Activated CD4-positive, alpha-beta memory T cell treated with anti-CD3 and anti-CD28 coated beads for 36 hours (primary cell): Measurements from ENCODE around the gene TNNI2. TPM values are rescaled to one million over a fixed set of nuclear protein-coding genes. Genes with fewer than 3 reads are reported as not detected.

Source experiments
- CTCF ChIA-PET: fragments of 350-600 bp; sonication (Branson Sonifier 250); formaldehyde crosslinking; loops from one replicate; lab custom pipeline; 2021; ENCODE audit warnings: antibody characterized with exemption, inconsistent platforms; lab: Charles Lee
- POLR2A ChIA-PET: fragments of 350-600 bp; sonication (Branson Sonifier 250); formaldehyde crosslinking; loops from one replicate; lab custom pipeline; 2021; ENCODE audit warnings: antibody characterized with exemption; lab: Charles Lee
- DNase-seq: peaks from one replicate; pipeline ENCODE4 v3.0.0-alpha.2; 2020
- H3K27ac Mint-ChIP-seq: one replicate; pipeline ENCODE4 v1.8.0; 2021; ENCODE audit warnings: mixed read lengths
- H3K27me3 Mint-ChIP-seq: one replicate; pipeline ENCODE4 v1.8.0; 2021; ENCODE audit warnings: mixed read lengths
- H3K36me3 Mint-ChIP-seq: one replicate; pipeline ENCODE4 v1.8.0; 2021; ENCODE audit warnings: mixed read lengths
- H3K4me1 Mint-ChIP-seq: one replicate; pipeline ENCODE4 v1.8.0; 2021; ENCODE audit warnings: low read depth, mixed read lengths
- H3K4me3 Mint-ChIP-seq: one replicate; pipeline ENCODE4 v1.8.0; 2021; ENCODE audit warnings: mild to moderate bottlenecking, mixed read lengths
- H3K9me3 Mint-ChIP-seq: one replicate; pipeline ENCODE4 v1.8.0; 2021; ENCODE audit warnings: mixed read lengths
- intact Hi-C: fragments of 100-400 bp; cut with micrococcal nuclease; formaldehyde crosslinking; loops from one replicate; pipeline ENCODE4 v1.15.1; 2023
- total RNA-seq, 2 experiments: library from RNA; stranded (reverse); gene quantifications; one replicate each; pipeline ENCODE4 v1.2.3, GENCODE V29; 2021

The TNNI2 gene
- total RNA-seq, 2 experiments from 2014 or later = not detected

DNA sequence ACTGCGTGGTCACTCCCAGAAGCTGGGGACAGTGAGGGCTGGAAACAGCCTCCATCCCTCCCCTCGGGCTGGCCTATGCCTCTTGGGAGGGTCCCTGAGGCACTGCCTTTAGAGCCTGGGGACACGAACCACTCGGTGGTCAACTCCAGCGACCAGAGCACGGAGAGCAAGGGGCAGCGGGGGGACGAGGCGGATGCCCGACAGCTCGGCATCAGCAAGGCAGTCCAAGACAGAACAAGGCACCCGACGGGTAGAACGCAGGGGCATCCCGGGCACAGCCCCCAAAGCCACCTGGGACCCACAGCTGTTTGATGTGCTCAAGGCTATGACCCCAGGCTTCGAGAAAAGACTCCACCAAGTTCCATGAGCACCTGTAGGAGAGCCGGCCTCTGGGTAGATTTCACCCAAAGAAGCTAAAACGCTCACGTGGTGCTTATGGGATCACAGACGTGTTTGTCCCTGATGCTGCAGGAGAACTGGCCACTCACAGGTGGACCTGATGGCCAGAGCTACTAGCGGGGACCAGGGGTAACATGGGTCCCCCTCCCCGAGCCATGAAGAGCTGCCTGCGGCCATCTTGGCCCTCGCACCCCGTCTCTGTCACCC, 13.6 kb downstream of the TNNI2 start:
- peaks cover 66% of the 10 kb centered on the region for H3K4me1 Mint-ChIP-seq
- no peaks in the 10 kb centered on the region for H3K9me3 Mint-ChIP-seq
- peak overlapping the region; percentile 92 for H3K4me3 Mint-ChIP-seq
- H3K36me3 Mint-ChIP-seq = peaks cover 5% of the 10 kb centered on the region
- no peaks in the 10 kb centered on the region for H3K27me3 Mint-ChIP-seq
- intact Hi-C loops = loop anchor here (5.0 kb wide), 2 partner anchors 290 to 415 kb away; no protein-coding TSS in a partner anchor
- POLR2A ChIA-PET = interaction anchor here (0.8 to 0.9 kb wide), 2 partner anchors 37 to 225 kb away, joined by 4 read pairs; no protein-coding TSS in a partner anchor
- no peak for DNase-seq
- peak overlapping the region; percentile 97 for H3K27ac Mint-ChIP-seq
- CTCF ChIA-PET = interaction anchor here (0.6 to 6.1 kb wide), 10 partner anchors 19 to 299 kb away, joined by 3 to 32 read pairs (median 8); partner anchors contain the start of gene SYT8

GRCh38 chr11:1852877-1853276, 14.1 kb downstream of the TNNI2 start, which contains the start of gene LSP1:
Gene LSP1, plus strand, starts transcription at chr11:1853084. Its CDS starts 61 bp downstream, at chr11:1853145.
- intact Hi-C loops = loop anchor here (1.0 to 5.0 kb wide), 3 partner anchors 9 to 414 kb away; no protein-coding TSS in a partner anchor
- peaks cover 66% of the 10 kb centered on the region for H3K4me1 Mint-ChIP-seq
- peak; percentile 93 for DNase-seq

DNA sequence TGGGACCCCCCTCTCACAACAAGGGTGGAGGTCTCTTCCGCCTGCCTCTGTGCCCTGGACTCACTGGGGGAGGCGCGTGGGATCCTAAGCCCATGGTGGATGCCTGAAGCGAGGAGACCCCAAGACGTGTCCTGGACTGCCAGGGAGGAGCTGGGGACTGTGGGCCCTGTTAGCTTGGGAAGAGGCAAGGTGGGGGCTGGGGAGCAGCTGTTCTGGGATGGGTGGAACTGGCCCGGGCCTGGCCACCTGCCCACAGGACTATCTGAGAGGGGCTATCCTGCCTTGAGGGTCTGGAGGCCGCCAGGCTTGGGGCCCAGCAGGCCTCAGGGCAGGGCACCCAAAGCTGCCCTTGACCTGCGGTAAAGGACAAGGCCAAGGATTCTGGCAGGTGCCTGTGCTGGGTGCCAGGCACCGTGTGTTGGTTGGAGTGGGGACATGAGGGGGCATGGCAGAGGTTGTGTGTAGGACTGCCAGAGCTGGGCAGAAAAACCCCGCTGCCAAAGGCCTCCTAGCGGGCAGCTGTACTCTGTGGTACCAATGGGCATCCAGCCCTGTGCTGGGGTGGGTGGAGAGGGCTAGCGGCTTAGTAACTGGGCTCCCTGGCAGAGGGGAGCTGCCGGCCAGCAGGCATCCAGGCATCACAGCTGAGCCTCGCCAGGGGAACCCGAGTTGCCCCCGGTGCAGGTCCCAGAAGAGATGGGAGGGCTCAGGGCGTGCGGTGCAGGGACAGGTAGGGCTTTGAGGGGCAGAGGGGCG, 14.8 kb downstream of the TNNI2 start:
- peak; percentile 45 for DNase-seq
- POLR2A ChIA-PET = interaction anchor here (0.6 to 3.2 kb wide), 6 partner anchors 16 to 289 kb away, joined by 3 to 13 read pairs (median 4); no protein-coding TSS in a partner anchor
- CTCF ChIA-PET = interaction anchor here (0.9 to 6.1 kb wide), 10 partner anchors 17 to 298 kb away, joined by 3 to 32 read pairs (median 8); partner anchors contain the start of genes MRPL23 and SYT8
- peaks cover 5% of the 10 kb centered on the region for H3K36me3 Mint-ChIP-seq
- H3K9me3 Mint-ChIP-seq = no peaks in the 10 kb centered on the region
- no peaks in the 10 kb centered on the region for H3K27me3 Mint-ChIP-seq
- peak overlapping the region; percentile 92 for H3K4me3 Mint-ChIP-seq
- peaks cover 69% of the 10 kb centered on the region for H3K4me1 Mint-ChIP-seq
- intact Hi-C loops = loop anchor here (1.0 to 5.0 kb wide), 4 partner anchors 9 to 414 kb away; no protein-coding TSS in a partner anchor
- H3K27ac Mint-ChIP-seq = peak overlapping the region; percentile 97

More at GRCh38 chr11:1852877-1853276, 14.1 kb downstream of the TNNI2 start, which contains the start of gene LSP1:
- Mint-ChIP-seq H3K36me3 (peaks cover 5% of the 10 kb centered on the region), H3K9me3 (no peaks in the 10 kb centered on the region), H3K27ac (peak within 1 kb of the TSS; percentile 97), H3K4me3 (peak within 1 kb of the TSS; percentile 92), H3K27me3 (no peaks in the 10 kb centered on the region)
- CTCF ChIA-PET = interaction anchor here (0.6 to 6.1 kb wide), 10 partner anchors 20 to 299 kb away, joined by 3 to 32 read pairs (median 8); partner anchors contain the start of gene SYT8
- POLR2A ChIA-PET = interaction anchor here (0.6 to 1.3 kb wide), 4 partner anchors 29 to 95 kb away, joined by 3 to 5 read pairs (median 4); no protein-coding TSS in a partner anchor

DNA sequence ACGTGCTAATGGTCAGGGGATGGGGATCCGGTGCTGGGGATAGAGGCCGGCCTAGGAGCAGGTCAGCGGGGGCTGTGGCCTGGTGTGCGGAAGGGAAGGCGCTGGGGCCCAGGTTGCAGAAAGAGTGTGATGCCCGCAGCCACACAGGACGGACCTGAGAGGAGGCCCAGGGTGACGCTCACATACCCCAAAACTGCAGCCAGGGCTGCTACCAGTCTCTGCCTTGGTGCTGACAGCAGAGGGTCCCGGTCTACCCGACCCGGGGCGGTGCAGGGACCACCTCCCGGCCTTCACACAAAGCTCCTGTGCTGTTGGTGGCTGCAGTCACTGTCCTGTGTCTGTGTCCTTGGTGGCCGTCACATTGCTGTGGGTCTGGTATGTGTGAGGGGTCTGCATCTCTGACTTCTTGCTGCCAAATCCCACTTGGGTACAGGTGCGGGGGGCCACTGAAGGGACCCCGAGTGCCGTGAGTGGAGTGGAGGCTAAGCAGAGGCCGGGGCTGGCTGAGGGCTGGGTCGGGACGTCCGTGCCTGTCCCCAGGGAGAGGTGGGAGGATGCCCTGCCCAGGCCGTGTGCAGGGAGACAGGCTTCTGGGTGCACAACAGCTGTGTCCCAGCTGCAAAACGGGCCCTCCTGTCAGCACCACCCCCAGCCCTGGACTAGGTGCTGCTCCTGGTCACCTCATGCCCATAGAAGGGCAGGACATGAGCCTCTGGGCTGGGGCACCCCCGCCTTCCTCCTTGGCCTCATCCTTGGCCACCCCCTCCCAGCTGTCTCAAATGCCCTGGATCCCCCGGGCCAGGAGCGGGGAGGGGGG, 15.6 kb downstream of the TNNI2 start:
- peak overlapping the region; percentile 97 for H3K27ac Mint-ChIP-seq
- peaks cover 5% of the 10 kb centered on the region for H3K36me3 Mint-ChIP-seq
- no peaks in the 10 kb centered on the region for H3K9me3 Mint-ChIP-seq
- no peaks in the 10 kb centered on the region for H3K27me3 Mint-ChIP-seq
- H3K4me3 Mint-ChIP-seq = peak overlapping the region; percentile 92
- peaks cover 61% of the 10 kb centered on the region for H3K4me1 Mint-ChIP-seq
- ChIA-PET CTCF (interaction anchor here (0.7 to 6.1 kb wide), 10 partner anchors 18 to 296 kb away, joined by 3 to 32 read pairs (median 6); partner anchors contain the start of genes MRPL23 and SYT8), POLR2A (interaction anchor here (0.6 to 3.2 kb wide), 9 partner anchors 9 to 289 kb away, joined by 3 to 13 read pairs (median 3); no protein-coding TSS in a partner anchor)
- DNase-seq = peak; percentile 51
- intact Hi-C loops = loop anchor here (1.0 to 5.0 kb wide), 3 partner anchors 17 to 413 kb away; no protein-coding TSS in a partner anchor

- H3K4me1 Mint-ChIP-seq = peaks cover 52% of the 10 kb centered on the region
- DNase-seq = peak; percentile 80
- POLR2A ChIA-PET = interaction anchor here (0.6 to 3.2 kb wide), 6 partner anchors 10 to 288 kb away, joined by 3 to 13 read pairs (median 3); no protein-coding TSS in a partner anchor
Observed at GRCh38 chr11:1854949-1855885, 16.4 kb downstream of the TNNI2 start.

GRCh38 chr11:1855886-1856265, 17.1 kb downstream of the TNNI2 start:
- POLR2A ChIA-PET = interaction anchor here (1.3 to 3.2 kb wide), 3 partner anchors 10 to 26 kb away, joined by 3 to 13 read pairs (median 6); no protein-coding TSS in a partner anchor

More at GRCh38 chr11:1854949-1855885, 16.4 kb downstream of the TNNI2 start:
- Mint-ChIP-seq H3K27me3 (no peaks in the 10 kb centered on the region), H3K4me3 (peak overlapping the region; percentile 92), H3K36me3 (peaks cover 5% of the 10 kb centered on the region), H3K9me3 (no peaks in the 10 kb centered on the region), H3K27ac (peak overlapping the region; percentile 18)
- CTCF ChIA-PET = interaction anchor here (0.7 to 6.1 kb wide), 6 partner anchors 22 to 296 kb away, joined by 3 to 32 read pairs (median 8); partner anchors contain the start of genes MRPL23 and SYT8
- intact Hi-C loops = loop anchor here (1.0 to 5.0 kb wide), 4 partner anchors 16 to 412 kb away; no protein-coding TSS in a partner anchor

DNA sequence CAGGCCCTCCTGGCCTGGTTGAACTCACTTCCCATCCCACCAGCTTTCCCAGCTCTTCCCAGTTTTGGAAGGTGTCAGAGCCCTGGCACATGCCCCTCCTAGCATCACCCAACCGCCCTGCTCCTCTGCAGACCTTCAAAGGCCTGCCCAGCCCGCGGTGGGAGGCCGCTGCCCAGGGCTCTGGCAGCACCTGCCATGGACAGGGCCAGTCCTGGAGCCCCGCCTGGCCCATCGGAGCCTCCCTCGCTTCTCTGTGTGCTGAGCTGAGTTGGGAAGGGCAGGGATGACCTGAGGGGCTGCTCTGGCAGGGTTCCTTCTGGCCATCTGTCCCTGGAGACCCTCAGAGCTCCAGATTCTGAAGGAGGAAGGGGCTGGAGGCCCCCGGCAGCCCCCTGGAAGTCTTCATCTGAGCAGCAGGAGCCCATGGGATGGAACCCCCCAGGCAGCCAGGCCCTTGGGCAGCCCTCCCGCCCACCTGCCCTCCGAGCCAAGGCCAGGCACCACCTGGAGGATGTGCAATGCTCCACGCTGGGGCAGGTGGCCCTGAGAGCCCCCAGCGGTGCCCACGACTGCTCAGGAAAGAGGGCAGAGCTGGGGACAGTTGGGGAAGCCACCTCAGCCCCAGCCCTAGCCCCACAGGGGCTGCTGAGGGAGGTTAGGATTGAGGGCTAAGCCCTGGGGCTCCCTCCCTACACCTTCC, 17.7 kb downstream of the TNNI2 start:
- Mint-ChIP-seq H3K27me3 (no peaks in the 10 kb centered on the region), H3K4me1 (peaks cover 40% of the 10 kb centered on the region), H3K4me3 (no peak overlapping the region), H3K36me3 (peaks cover 5% of the 10 kb centered on the region), H3K27ac (peak overlapping the region; percentile 49), H3K9me3 (no peaks in the 10 kb centered on the region)
- intact Hi-C loops = no loop called here
- CTCF ChIA-PET = interaction anchor here (0.8 to 5.1 kb wide), 3 partner anchors 26 to 310 kb away, joined by 3 to 23 read pairs (median 14); no protein-coding TSS in a partner anchor
- no peak for DNase-seq
- POLR2A ChIA-PET = interaction anchor here (3.2 kb wide), 1 partner anchor 13 kb away, joined by 13 read pairs; no protein-coding TSS in a partner anchor

More at GRCh38 chr11:1855886-1856265, 17.1 kb downstream of the TNNI2 start:
- CTCF ChIA-PET = interaction anchor here (3.3 to 5.1 kb wide), 2 partner anchors 27 to 146 kb away, joined by 14 to 23 read pairs; no protein-coding TSS in a partner anchor
- H3K4me3 Mint-ChIP-seq = no peak overlapping the region
- intact Hi-C loops = loop anchor here (1.0 kb wide), 1 partner anchor 221 kb away; no protein-coding TSS in a partner anchor
- no peaks in the 10 kb centered on the region for H3K9me3 Mint-ChIP-seq
- no peak for DNase-seq
- H3K4me1 Mint-ChIP-seq = peaks cover 46% of the 10 kb centered on the region
- no peaks in the 10 kb centered on the region for H3K27me3 Mint-ChIP-seq
- peaks cover 5% of the 10 kb centered on the region for H3K36me3 Mint-ChIP-seq
- peak overlapping the region; percentile 49 for H3K27ac Mint-ChIP-seq

- Mint-ChIP-seq H3K4me1 (peaks cover 34% of the 10 kb centered on the region), H3K27me3 (no peaks in the 10 kb centered on the region), H3K27ac (no peak overlapping the region), H3K9me3 (no peaks in the 10 kb centered on the region), H3K36me3 (peaks cover 5% of the 10 kb centered on the region), H3K4me3 (no peak overlapping the region)
- CTCF ChIA-PET = interaction anchor here (0.7 to 3.3 kb wide), 5 partner anchors 25 to 310 kb away, joined by 3 to 14 read pairs (median 3); no protein-coding TSS in a partner anchor
- POLR2A ChIA-PET = interaction anchor here (0.5 kb wide), 1 partner anchor 12 kb away, joined by 3 read pairs; no protein-coding TSS in a partner anchor
- DNase-seq = no peak
- intact Hi-C loops = no loop called here
Observed at GRCh38 chr11:1857064-1857463, 18.3 kb downstream of the TNNI2 start.

DNA sequence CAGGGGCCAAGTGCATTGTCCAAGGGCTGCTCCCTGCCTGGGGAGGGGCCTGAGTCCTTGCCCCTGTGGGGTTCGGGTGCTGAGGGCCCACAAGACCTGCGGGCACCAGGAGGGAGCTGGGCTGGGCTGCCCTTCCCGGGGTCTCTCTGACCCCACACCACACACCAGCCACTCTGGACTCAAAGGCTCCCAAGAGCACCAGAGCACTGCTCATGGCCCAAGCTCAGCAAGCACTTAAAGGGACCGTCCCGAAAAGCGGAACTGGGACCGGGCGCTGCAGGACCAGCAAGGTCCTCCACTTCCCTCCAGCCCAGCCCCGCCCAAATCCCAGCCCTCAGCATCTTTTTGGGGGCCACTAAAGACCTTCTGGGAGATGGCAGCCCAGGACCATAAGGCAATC, 19.4 kb downstream of the TNNI2 start:
- Mint-ChIP-seq H3K9me3 (no peaks in the 10 kb centered on the region), H3K27me3 (no peaks in the 10 kb centered on the region), H3K27ac (no peak overlapping the region), H3K4me3 (no peak overlapping the region), H3K4me1 (peaks cover 23% of the 10 kb centered on the region), H3K36me3 (peaks cover 3% of the 10 kb centered on the region)
- intact Hi-C loops = no loop called here
- DNase-seq = no peak
- ChIA-PET CTCF (interaction anchor here (0.7 to 3.5 kb wide), 4 partner anchors 24 to 164 kb away, joined by 3 to 16 read pairs (median 4); no protein-coding TSS in a partner anchor), POLR2A (no interaction called here)
